Suprapubic skin (tissue), 4 donors: ENCODE data around the gene ENOPH1. TPM values are rescaled to one million over a fixed set of nuclear protein-coding genes. Genes with fewer than 3 reads are reported as not detected.
"Not testable (repeated sequence)": the region's sequence is repeated elsewhere in the genome, so short reads cannot be mapped to it uniquely, and the experiment has no call there.

ENCODE experiments used
- DNase-seq, 2 donors: peaks; one replicate each; pipeline ENCODE4 v3.0.0-alpha.2; 2019; ENCODE audit warnings: low spot score in 2 of 2
- H3K27ac ChIP-seq: fragments of 200-600 bp; sonication (generic); one replicate; pipeline ENCODE4 v1.5.1; 2019
- H3K27me3 ChIP-seq: fragments of 200-600 bp; sonication (generic); one replicate; pipeline ENCODE4 v1.5.1; 2019
- H3K36me3 ChIP-seq: fragments of 200-600 bp; sonication (generic); one replicate; pipeline ENCODE4 v1.5.1; 2019
- H3K4me1 ChIP-seq: fragments of 200-600 bp; sonication (generic); one replicate; pipeline ENCODE4 v1.5.1; 2019
- H3K4me3 ChIP-seq: fragments of 200-600 bp; sonication (generic); one replicate; pipeline ENCODE4 v1.5.1; 2019; ENCODE audit warnings: mild to moderate bottlenecking
- H3K9me3 ChIP-seq: fragments of 200-600 bp; sonication (generic); one replicate; pipeline ENCODE4 v1.5.1; 2019
- CTCF ChIP-seq, 2 donors: fragments of 200-600 bp in 1 of 2; fragments of 450-650 bp in 1 of 2; sonication (generic) in 1 of 2; IDR thresholded peaks; one replicate each; pipeline ENCODE4 v1.5.1; 2016 to 2019; ENCODE audit warnings: antibody characterized with exemption in 2 of 2, mild to moderate bottlenecking in 1 of 2, moderate library complexity in 1 of 2
- EP300 ChIP-seq: sonication (generic); formaldehyde crosslinking; IDR thresholded peaks from one replicate; pipeline ENCODE4 v1.6.1; 2017; ENCODE audit warnings: antibody characterized with exemption
- POLR2A ChIP-seq, 2 donors: fragments of 450-650 bp; IDR thresholded peaks; one replicate each; pipeline ENCODE4 v1.6.1; 2017; ENCODE audit warnings: antibody characterized with exemption in 2 of 2, mild to moderate bottlenecking in 2 of 2, moderate library complexity in 2 of 2
- POLR2AphosphoS5 ChIP-seq, 3 donors: sonication (generic); formaldehyde crosslinking; IDR thresholded peaks; one replicate each; pipeline ENCODE4 v1.6.1; 2017; ENCODE audit warnings: antibody characterized with exemption in 3 of 3
- WGBS: methylation state at CpG from one replicate; pipeline ENCODE4 v1.1.5; 2018; 5-methylcytosine and 5-hydroxymethylcytosine counted together
- total RNA-seq, 4 donors: library from RNA; depleted of rRNA; stranded (reverse); fragments of >200 nt; gene quantifications; one replicate each; pipeline ENCODE4 v1.1.0, GENCODE V29; 2016

The ENOPH1 gene
- 10 to 100 TPM; 31.2 to 36.1 (median 31.8) TPM for total RNA-seq

DNA sequence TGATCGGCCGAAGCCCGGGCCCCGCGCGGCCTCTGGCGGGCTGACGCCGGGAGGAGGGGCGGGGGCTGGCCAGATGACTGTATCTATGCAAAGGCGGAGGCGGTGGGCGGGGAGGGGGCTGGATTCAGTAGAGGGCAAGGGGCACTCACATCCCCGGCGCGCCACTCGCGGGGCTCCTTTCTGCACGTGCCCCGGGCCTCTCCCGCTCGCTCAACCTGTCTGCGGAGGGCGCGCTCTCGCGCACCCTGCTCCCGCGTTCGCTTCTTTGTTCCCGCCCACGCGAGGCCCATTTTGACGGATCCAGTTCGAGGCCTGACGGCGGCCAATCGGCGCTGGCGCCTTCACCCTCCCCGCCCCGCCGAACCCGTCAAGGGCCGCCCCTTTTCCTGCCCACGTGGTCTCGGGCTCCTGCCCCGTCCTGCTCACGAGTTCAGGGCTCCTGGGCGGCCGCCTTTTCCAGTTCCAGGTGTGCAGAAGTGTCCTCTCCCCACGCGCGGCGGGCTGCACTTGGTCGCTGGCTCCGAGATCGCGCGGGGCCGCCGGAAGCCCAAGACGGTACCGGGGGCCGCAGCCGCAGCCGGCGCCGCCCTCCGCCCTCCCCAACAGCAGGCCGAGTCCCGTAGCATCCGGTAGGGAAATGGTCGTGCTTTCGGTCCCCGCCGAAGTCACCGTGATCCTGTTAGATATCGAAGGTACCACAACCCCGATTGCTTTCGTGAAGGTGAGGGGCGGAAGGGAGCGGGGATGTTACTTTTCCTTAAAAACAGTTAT, at the start of gene ENOPH1, which contains the start of gene HNRNPDL:
TSS of gene ENOPH1 (plus strand) at position 398 of the 771 bp plus-strand sequence. CDS start at position 638, 240 bp downstream.
TSS of gene HNRNPDL (minus strand) at position 270 of the 771 bp plus-strand sequence. CDS start 772 bp downstream, outside the sequence.
- DNase-seq = peak; percentile 97 to 98
- WGBS = 0% methylated on average over 36 of the region's 83 CpGs
- TF ChIP-seq EP300 = no peak
- peak in 2 of 3 donors; percentile 53 to 58 for TF ChIP-seq POLR2AphosphoS5 (IDR thresholded peaks at IDR 0.05)
- TF ChIP-seq POLR2A (IDR thresholded peaks at IDR 0.05) = peak in 1 of 2 donors; percentile 1
- no peak for TF ChIP-seq CTCF (IDR thresholded peaks at IDR 0.05)

GRCh38 chr4:82380831-82381230, 49.6 kb upstream of the ENOPH1 start:
- no peaks in the 10 kb centered on the region for H3K27me3 ChIP-seq
- H3K36me3 ChIP-seq = peaks cover 4% of the 10 kb centered on the region
- no peaks in the 10 kb centered on the region for H3K9me3 ChIP-seq
- no peak for DNase-seq
- H3K4me1 ChIP-seq = peaks cover 20% of the 10 kb centered on the region
- no peak overlapping the region for H3K27ac ChIP-seq
- TF ChIP-seq EP300 = no peak
- TF ChIP-seq CTCF (IDR thresholded peaks at IDR 0.05) = no peak
- no peak for TF ChIP-seq POLR2A (IDR thresholded peaks at IDR 0.05)
- no peak for TF ChIP-seq POLR2AphosphoS5 (IDR thresholded peaks at IDR 0.05)
- no peak overlapping the region for H3K4me3 ChIP-seq
- 81% methylated on average over 2 of the region's 4 CpGs for WGBS

More for the DNA sequence above, at the start of gene ENOPH1, which contains the start of gene HNRNPDL:
- no peaks in the 10 kb centered on the region for H3K9me3 ChIP-seq
- H3K4me1 ChIP-seq = peaks cover 49% of the 10 kb centered on the region
- H3K36me3 ChIP-seq = peaks cover 17% of the 10 kb centered on the region
- no peaks in the 10 kb centered on the region for H3K27me3 ChIP-seq
- peak within 1 kb of the TSS; percentile 96 for H3K27ac ChIP-seq
- peak within 1 kb of the TSS; percentile 83 for H3K4me3 ChIP-seq

GRCh38 chr4:82381235-82381634, 49.2 kb upstream of the ENOPH1 start:
- no peak overlapping the region for H3K27ac ChIP-seq
- peaks cover 16% of the 10 kb centered on the region for H3K4me1 ChIP-seq
- no peak overlapping the region for H3K4me3 ChIP-seq
- 95% methylated on average over 3 of the region's 3 CpGs for WGBS
- DNase-seq = no peak
- H3K27me3 ChIP-seq = no peaks in the 10 kb centered on the region
- H3K9me3 ChIP-seq = no peaks in the 10 kb centered on the region
- H3K36me3 ChIP-seq = peaks cover 4% of the 10 kb centered on the region
- TF ChIP-seq CTCF (IDR thresholded peaks at IDR 0.05) (no peak), POLR2AphosphoS5 (IDR thresholded peaks at IDR 0.05) (no peak), EP300 (no peak), POLR2A (IDR thresholded peaks at IDR 0.05) (no peak)

DNA sequence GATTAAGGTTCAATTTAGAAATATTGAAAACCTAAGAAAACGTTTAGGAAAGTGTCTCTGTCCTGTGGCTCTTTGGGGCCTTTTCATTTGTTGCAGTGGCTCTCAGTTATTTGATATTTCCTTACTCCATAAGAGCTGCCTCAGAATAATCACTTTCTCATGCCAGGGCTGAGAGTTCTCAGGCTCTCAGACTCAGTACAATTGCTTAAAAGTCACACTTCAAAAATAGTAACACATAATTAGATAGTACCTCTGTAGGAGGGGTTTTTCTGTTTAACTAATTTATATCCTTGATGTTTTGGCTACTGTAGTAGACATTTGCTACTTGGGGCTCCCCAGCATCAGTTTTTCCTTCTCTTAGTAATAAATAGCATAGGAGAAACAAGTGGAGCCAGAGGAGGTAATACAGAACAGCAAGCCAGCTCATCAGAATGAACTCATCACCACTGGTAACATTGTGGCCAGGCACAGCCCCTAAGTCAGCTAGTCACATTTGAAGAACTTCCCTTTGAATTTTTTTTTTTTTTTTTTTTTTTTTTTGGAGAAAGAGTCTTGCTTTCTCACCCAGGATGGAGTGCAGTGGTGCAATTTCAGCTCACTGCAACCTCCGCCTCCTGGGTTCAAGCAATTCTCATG, 48.6 kb upstream of the ENOPH1 start:
- TF ChIP-seq POLR2A (IDR thresholded peaks at IDR 0.05) = no peak
- TF ChIP-seq EP300 = no peak
- no peak for TF ChIP-seq CTCF (IDR thresholded peaks at IDR 0.05)
- TF ChIP-seq POLR2AphosphoS5 (IDR thresholded peaks at IDR 0.05) = no peak
- 81% methylated on average over 2 of the region's 2 CpGs for WGBS
- H3K9me3 ChIP-seq = no peaks in the 10 kb centered on the region

DNA sequence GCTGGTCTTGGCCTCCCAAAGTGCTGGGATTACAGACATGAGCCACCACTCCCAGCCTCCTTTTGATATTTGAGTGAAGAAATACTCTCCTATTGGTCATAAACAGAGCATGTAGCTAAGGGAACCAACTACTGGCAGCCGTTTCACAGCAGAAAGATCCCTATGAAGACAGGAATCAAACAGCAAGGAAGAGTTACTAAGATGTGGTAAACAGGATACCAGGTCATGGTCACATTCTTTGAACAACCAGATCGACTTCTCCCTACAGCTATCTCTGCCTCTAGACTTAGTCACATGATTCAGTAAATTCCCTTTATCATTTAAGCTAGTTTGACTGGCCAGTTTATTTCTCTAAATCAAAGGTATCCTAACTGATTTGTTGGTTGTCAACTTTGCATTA, 47.6 kb upstream of the ENOPH1 start:
- H3K27ac ChIP-seq = no peak overlapping the region
- no peak overlapping the region for H3K4me3 ChIP-seq
- DNase-seq = no peak
- no peaks in the 10 kb centered on the region for H3K9me3 ChIP-seq
- 63% methylated on average over 2 of the region's 2 CpGs for WGBS
- TF ChIP-seq POLR2A (IDR thresholded peaks at IDR 0.05) (no peak), POLR2AphosphoS5 (IDR thresholded peaks at IDR 0.05) (no peak), CTCF (IDR thresholded peaks at IDR 0.05) (no peak), EP300 (no peak)
- no peaks in the 10 kb centered on the region for H3K27me3 ChIP-seq
- peaks cover 4% of the 10 kb centered on the region for H3K36me3 ChIP-seq
- H3K4me1 ChIP-seq = peaks cover 12% of the 10 kb centered on the region

More for the DNA sequence above, 48.6 kb upstream of the ENOPH1 start:
- peaks cover 12% of the 10 kb centered on the region for H3K4me1 ChIP-seq
- DNase-seq = no peak
- H3K27me3 ChIP-seq = no peaks in the 10 kb centered on the region
- peaks cover 4% of the 10 kb centered on the region for H3K36me3 ChIP-seq
- no peak overlapping the region for H3K4me3 ChIP-seq
- no peak overlapping the region for H3K27ac ChIP-seq

DNA sequence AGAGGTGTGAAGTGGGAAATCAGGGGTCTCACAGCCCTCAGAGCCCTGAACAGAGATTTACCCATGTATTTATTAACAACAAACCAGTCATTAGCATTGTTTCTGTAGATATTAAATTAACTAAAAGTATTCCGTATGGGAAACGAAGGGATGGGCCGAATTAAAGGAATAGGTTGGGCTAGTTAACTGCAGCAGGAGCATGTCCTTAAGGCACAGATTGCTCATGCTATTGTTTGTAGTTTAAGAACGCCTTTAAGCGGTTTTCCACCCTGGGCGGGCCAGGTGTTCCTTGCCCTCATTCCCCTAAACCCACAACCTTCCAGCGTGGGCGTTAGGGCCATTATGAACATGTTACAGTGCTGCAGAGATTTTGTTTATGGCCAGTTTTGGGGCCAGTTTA, 44.1 kb upstream of the ENOPH1 start:
- not testable (repeated sequence) for DNase-seq, H3K4me3 ChIP-seq, H3K4me1 ChIP-seq, H3K36me3 ChIP-seq, H3K27me3 ChIP-seq, H3K27ac ChIP-seq, H3K9me3 ChIP-seq
- WGBS = 88% methylated on average over 8 of the region's 8 CpGs
